ENCODE data around the gene NXPH4. TPM values are rescaled to one million over a fixed set of nuclear protein-coding genes. Genes with fewer than 3 reads are reported as not detected.

NXPH4 gene
- total RNA-seq, 2 experiments from 2014 or later = 5.3 to 10.5 TPM

DNA sequence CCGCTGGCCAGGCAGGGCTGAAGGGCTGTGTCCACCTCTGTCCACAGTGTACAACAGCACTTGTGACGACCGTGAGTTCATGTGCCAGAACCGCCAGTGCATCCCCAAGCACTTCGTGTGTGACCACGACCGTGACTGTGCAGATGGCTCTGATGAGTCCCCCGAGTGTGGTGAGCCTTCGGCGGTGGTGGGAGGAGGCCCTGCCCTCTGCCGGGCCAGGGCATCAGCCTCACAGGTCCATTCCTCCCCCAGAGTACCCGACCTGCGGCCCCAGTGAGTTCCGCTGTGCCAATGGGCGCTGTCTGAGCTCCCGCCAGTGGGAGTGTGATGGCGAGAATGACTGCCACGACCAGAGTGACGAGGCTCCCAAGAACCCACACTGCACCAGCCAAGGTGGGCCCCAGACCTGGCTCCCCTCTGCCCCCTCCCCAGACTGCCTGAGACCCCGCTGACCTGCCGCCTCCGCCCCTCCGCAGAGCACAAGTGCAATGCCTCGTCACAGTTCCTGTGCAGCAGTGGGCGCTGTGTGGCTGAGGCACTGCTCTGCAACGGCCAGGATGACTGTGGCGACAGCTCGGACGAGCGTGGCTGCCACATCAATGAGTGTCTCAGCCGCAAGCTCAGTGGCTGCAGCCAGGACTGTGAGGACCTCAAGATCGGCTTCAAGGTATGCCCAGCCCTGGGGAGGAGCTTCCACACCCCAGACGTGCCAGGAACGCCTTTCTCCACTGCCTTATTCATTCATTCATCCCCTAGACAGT is 20.8 kb upstream of the NXPH4 start:
- intact Hi-C loops (cut with micrococcal nuclease; ENCODE audit: unreplicated experiment) = no loop called here
- no peak overlapping the region for H2AFZ ChIP-seq (ENCODE audit: low read length)
- H3K9me2 ChIP-seq (ENCODE audit: insufficient read depth, low read length) = no peaks in the 10 kb centered on the region
- no TSS peak for BruUV-seq (replicated peaks)
- no peaks in the 10 kb centered on the region for H3K36me3 ChIP-seq (ENCODE audit: insufficient read depth, low read length)
- no peaks in the 10 kb centered on the region for H3K9me3 ChIP-seq (ENCODE audit: low read length)
- H3K79me2 ChIP-seq (ENCODE audit: insufficient read depth, low read depth, low read length) = no peaks in the 10 kb centered on the region
- H3K4me1 ChIP-seq (ENCODE audit: insufficient read depth, low read length, poor library complexity, severe bottlenecking) = no peaks in the 10 kb centered on the region
- no peak for TF ChIP-seq EZH2phosphoT487 (IDR thresholded peaks at IDR 0.05; ENCODE audit: borderline replicate concordance, low read depth, low read length)
- TF ChIP-seq, protein P1, sequence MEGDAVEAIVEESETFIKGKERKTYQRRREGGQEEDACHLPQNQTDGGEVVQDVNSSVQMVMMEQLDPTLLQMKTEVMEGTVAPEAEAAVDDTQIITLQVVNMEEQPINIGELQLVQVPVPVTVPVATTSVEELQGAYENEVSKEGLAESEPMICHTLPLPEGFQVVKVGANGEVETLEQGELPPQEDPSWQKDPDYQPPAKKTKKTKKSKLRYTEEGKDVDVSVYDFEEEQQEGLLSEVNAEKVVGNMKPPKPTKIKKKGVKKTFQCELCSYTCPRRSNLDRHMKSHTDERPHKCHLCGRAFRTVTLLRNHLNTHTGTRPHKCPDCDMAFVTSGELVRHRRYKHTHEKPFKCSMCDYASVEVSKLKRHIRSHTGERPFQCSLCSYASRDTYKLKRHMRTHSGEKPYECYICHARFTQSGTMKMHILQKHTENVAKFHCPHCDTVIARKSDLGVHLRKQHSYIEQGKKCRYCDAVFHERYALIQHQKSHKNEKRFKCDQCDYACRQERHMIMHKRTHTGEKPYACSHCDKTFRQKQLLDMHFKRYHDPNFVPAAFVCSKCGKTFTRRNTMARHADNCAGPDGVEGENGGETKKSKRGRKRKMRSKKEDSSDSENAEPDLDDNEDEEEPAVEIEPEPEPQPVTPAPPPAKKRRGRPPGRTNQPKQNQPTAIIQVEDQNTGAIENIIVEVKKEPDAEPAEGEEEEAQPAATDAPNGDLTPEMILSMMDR (conservative IDR thresholded peaks at IDR 0.05; ENCODE audit: low read length) = no peak
- no peak for DNase-seq (ENCODE audit: low spot score)
- no peak overlapping the region for H3K27ac ChIP-seq (ENCODE audit: low read depth, low read length, poor library complexity, severe bottlenecking)
- H3K4me2 ChIP-seq (ENCODE audit: low read length) = no peak overlapping the region
- CTCF ChIA-PET (ENCODE audit: unreplicated experiment) = interaction anchor here (1.1 kb wide), 1 partner anchor 8 kb away, joined by 3 read pairs; no protein-coding TSS in a partner anchor
- H3K4me3 ChIP-seq (ENCODE audit: low read depth, low read length, poor library complexity, severe bottlenecking) = no peak overlapping the region
- H4K20me1 ChIP-seq (ENCODE audit: insufficient read depth, low read length) = no peaks in the 10 kb centered on the region
- POLR2A ChIA-PET = no interaction called here

DNA sequence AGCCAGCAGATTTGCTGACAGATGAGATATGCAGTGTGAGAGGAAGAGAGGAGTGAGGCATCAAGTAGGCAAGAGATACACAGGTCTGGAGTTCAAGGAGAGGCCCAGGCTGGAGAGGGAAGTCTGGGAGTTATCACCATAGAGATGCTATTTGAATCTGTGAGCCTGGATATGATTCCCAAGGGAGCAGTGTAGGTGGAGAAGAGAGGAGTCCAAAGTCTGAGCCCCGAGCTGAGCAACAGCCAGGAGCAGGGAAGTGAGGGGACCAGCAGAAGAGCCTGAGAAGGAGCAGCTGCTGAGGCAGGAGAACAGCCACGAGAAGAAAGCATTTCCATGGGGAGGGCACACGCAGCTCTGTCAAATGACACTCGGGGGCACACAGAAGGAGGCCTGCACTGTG is 20.2 kb upstream of the NXPH4 start:
- POLR2A ChIA-PET = no interaction called here
- no TSS peak for BruUV-seq (replicated peaks)
- DNase-seq (ENCODE audit: low spot score) = no peak
- no peaks in the 10 kb centered on the region for H3K79me2 ChIP-seq (ENCODE audit: insufficient read depth, low read depth, low read length)
- H3K36me3 ChIP-seq (ENCODE audit: insufficient read depth, low read length) = no peaks in the 10 kb centered on the region
- CTCF ChIA-PET (ENCODE audit: unreplicated experiment) = interaction anchor here (1.1 kb wide), 1 partner anchor 9 kb away, joined by 3 read pairs; no protein-coding TSS in a partner anchor
- H4K20me1 ChIP-seq (ENCODE audit: insufficient read depth, low read length) = no peaks in the 10 kb centered on the region
- H2AFZ ChIP-seq (ENCODE audit: low read length) = no peak overlapping the region
- TF ChIP-seq EZH2phosphoT487 (IDR thresholded peaks at IDR 0.05; ENCODE audit: borderline replicate concordance, low read depth, low read length) = no peak
- TF ChIP-seq, protein P1 (conservative IDR thresholded peaks at IDR 0.05; ENCODE audit: low read length) = no peak
- H3K4me2 ChIP-seq (ENCODE audit: low read length) = no peak overlapping the region
- intact Hi-C loops (cut with micrococcal nuclease; ENCODE audit: unreplicated experiment) = no loop called here
- H3K4me3 ChIP-seq (ENCODE audit: low read depth, low read length, poor library complexity, severe bottlenecking) = no peak overlapping the region
- H3K4me1 ChIP-seq (ENCODE audit: insufficient read depth, low read length, poor library complexity, severe bottlenecking) = no peaks in the 10 kb centered on the region
- H3K9me3 ChIP-seq (ENCODE audit: low read length) = no peaks in the 10 kb centered on the region
- H3K27ac ChIP-seq (ENCODE audit: low read depth, low read length, poor library complexity, severe bottlenecking) = no peak overlapping the region
- H3K9me2 ChIP-seq (ENCODE audit: insufficient read depth, low read length) = no peaks in the 10 kb centered on the region

DNA sequence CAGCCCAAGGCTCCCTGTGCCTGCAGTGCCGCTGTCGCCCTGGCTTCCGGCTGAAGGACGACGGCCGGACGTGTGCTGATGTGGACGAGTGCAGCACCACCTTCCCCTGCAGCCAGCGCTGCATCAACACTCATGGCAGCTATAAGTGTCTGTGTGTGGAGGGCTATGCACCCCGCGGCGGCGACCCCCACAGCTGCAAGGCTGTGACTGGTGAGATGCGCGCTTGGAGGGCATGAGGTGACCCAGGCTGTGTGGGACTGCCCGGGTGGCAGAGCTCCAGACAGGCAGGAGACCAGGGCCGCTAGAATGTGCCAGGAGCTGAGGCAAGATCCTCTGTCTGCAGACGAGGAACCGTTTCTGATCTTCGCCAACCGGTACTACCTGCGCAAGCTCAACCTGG is 19.6 kb upstream of the NXPH4 start:
- H3K79me2 ChIP-seq (ENCODE audit: insufficient read depth, low read depth, low read length) = no peaks in the 10 kb centered on the region
- H3K27ac ChIP-seq (ENCODE audit: low read depth, low read length, poor library complexity, severe bottlenecking) = no peak overlapping the region
- no peaks in the 10 kb centered on the region for H3K9me3 ChIP-seq (ENCODE audit: low read length)
- TF ChIP-seq EZH2phosphoT487 (IDR thresholded peaks at IDR 0.05; ENCODE audit: borderline replicate concordance, low read depth, low read length) = no peak
- TF ChIP-seq, protein P1 (conservative IDR thresholded peaks at IDR 0.05; ENCODE audit: low read length) = no peak
- ChIA-PET POLR2A (no interaction called here), CTCF (ENCODE audit: unreplicated experiment) (interaction anchor here (0.8 to 1.1 kb wide), 2 partner anchors 10 to 47 kb away, joined by 3 read pairs; no protein-coding TSS in a partner anchor)
- no peaks in the 10 kb centered on the region for H4K20me1 ChIP-seq (ENCODE audit: insufficient read depth, low read length)
- no peak overlapping the region for H2AFZ ChIP-seq (ENCODE audit: low read length)
- DNase-seq (ENCODE audit: low spot score) = no peak
- intact Hi-C loops (cut with micrococcal nuclease; ENCODE audit: unreplicated experiment) = no loop called here
- H3K4me3 ChIP-seq (ENCODE audit: low read depth, low read length, poor library complexity, severe bottlenecking) = no peak overlapping the region
- no TSS peak for BruUV-seq (replicated peaks)
- no peaks in the 10 kb centered on the region for H3K36me3 ChIP-seq (ENCODE audit: insufficient read depth, low read length)
- H3K4me2 ChIP-seq (ENCODE audit: low read length) = no peak overlapping the region
- no peaks in the 10 kb centered on the region for H3K9me2 ChIP-seq (ENCODE audit: insufficient read depth, low read length)
- H3K4me1 ChIP-seq (ENCODE audit: insufficient read depth, low read length, poor library complexity, severe bottlenecking) = no peaks in the 10 kb centered on the region
